GM18951 (cell line): ENCODE data around the gene TNFRSF17.
"Not testable (repeated sequence)": the region's sequence is repeated elsewhere in the genome, so short reads cannot be mapped to it uniquely, and the experiment has no call there.

Experiments used
- POLR2A ChIP-seq: IDR thresholded peaks from 4 replicates; pipeline ENCODE4 v1.6.1; 2011; ENCODE audit warnings: mild to moderate bottlenecking; ENCODE audit not compliant: insufficient read length, insufficient read depth; ENCODE audit errors: extremely low read depth
- in situ Hi-C: fragments of 300-500 bp; cut with MboI; formaldehyde crosslinking; loops from one replicate; pipeline ENCODE4 v1.12.0; 2022; ENCODE audit warnings: low sequenced_read_pairs, mixed read lengths, inconsistent platforms; ENCODE audit not compliant: unreplicated experiment

The TNFRSF17 gene

GRCh38 chr16:11964761-11965551, at the start of gene TNFRSF17:
Gene TNFRSF17, plus strand, starts transcription at chr16:11965210. Its CDS starts 115 bp downstream, at chr16:11965325.
- peak; percentile 48 for TF ChIP-seq POLR2A
- in situ Hi-C loops = no loop called here

- TF ChIP-seq POLR2A = peak; percentile 80
- in situ Hi-C loops = no loop called here
These were observed 49.1 kb upstream of the TNFRSF17 start, which contains the start of gene GSPT1 for GRCh38 chr16:11915644-11916523. Gene GSPT1, minus strand, starts transcription at chr16:11915956. Its CDS starts 236 bp downstream, at chr16:11915720.

GRCh38 chr16:11916524-11917285, 48.3 kb upstream of the TNFRSF17 start:
- TF ChIP-seq POLR2A = no peak
- in situ Hi-C loops = no loop called here

GRCh38 chr16:11924046-11924445, 41.0 kb upstream of the TNFRSF17 start:
- in situ Hi-C loops = not testable (repeated sequence)

GRCh38 chr16:11927350-11927749, 37.7 kb upstream of the TNFRSF17 start:
- in situ Hi-C loops = not testable (repeated sequence)

GRCh38 chr16:11941945-11942344, 23.1 kb upstream of the TNFRSF17 start, which contains the start of gene NPIPB2:
Gene NPIPB2, minus strand, starts transcription at chr16:11942045. Its CDS starts 0 bp downstream, at chr16:11942045.
- in situ Hi-C loops = not testable (repeated sequence)

GRCh38 chr16:11946433-11946832, 18.6 kb upstream of the TNFRSF17 start:
- in situ Hi-C loops = no loop called here
- TF ChIP-seq POLR2A = no peak

- in situ Hi-C loops = no loop called here
- no peak for TF ChIP-seq POLR2A
These were observed 16.2 kb upstream of the TNFRSF17 start for GRCh38 chr16:11948819-11949218.

GRCh38 chr16:11949527-11949926, 15.5 kb upstream of the TNFRSF17 start:
- no peak for TF ChIP-seq POLR2A
- in situ Hi-C loops = no loop called here

- no peak for TF ChIP-seq POLR2A
- in situ Hi-C loops = no loop called here
These were observed 14.6 kb upstream of the TNFRSF17 start for GRCh38 chr16:11950388-11950787.

- in situ Hi-C loops = not testable (repeated sequence)
These were observed 11.4 kb upstream of the TNFRSF17 start for GRCh38 chr16:11953576-11953975.

- in situ Hi-C loops = loop anchor here (5.0 kb wide), 1 partner anchor 112 kb away; no protein-coding TSS in a partner anchor
- no peak for TF ChIP-seq POLR2A
These were observed 9.3 kb upstream of the TNFRSF17 start for GRCh38 chr16:11955713-11956123.

- in situ Hi-C loops = loop anchor here (5.0 kb wide), 1 partner anchor 111 kb away; no protein-coding TSS in a partner anchor
- TF ChIP-seq POLR2A = no peak
These were observed 8.5 kb upstream of the TNFRSF17 start for GRCh38 chr16:11956558-11956957.
